ENCODE data around the gene EPB41L5.
"Not testable (repeated sequence)": the region's sequence is repeated elsewhere in the genome, so short reads cannot be mapped to it uniquely, and the experiment has no call there.

Gene EPB41L5

DNA sequence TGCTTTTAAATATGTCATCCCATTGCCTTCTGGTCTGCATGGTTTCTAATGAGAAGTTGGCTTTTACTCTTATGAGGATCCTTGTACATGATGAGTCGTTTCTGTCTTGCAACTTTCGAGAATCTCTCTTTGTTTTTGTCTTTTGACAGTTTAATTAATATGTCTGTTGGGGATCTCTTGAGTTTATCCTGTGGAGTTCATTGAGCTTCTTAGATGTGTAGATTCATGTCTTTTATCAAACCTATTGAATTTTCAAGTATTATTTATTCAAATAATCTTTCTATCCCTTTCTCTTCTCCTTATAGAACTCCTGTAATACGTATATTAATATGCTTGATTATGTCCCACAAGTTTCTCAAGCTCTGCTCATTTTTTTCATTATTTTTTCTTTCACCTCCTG, 142.4 kb downstream of the EPB41L5 start:
- H3K27ac ChIP-seq (replicated peaks), result no peak overlapping the region
- H3K27me3 ChIP-seq (ENCODE audit: insufficient read depth, poor library complexity, severe bottlenecking), result no peaks in the 10 kb centered on the region
- TF ChIP-seq, protein P1, sequence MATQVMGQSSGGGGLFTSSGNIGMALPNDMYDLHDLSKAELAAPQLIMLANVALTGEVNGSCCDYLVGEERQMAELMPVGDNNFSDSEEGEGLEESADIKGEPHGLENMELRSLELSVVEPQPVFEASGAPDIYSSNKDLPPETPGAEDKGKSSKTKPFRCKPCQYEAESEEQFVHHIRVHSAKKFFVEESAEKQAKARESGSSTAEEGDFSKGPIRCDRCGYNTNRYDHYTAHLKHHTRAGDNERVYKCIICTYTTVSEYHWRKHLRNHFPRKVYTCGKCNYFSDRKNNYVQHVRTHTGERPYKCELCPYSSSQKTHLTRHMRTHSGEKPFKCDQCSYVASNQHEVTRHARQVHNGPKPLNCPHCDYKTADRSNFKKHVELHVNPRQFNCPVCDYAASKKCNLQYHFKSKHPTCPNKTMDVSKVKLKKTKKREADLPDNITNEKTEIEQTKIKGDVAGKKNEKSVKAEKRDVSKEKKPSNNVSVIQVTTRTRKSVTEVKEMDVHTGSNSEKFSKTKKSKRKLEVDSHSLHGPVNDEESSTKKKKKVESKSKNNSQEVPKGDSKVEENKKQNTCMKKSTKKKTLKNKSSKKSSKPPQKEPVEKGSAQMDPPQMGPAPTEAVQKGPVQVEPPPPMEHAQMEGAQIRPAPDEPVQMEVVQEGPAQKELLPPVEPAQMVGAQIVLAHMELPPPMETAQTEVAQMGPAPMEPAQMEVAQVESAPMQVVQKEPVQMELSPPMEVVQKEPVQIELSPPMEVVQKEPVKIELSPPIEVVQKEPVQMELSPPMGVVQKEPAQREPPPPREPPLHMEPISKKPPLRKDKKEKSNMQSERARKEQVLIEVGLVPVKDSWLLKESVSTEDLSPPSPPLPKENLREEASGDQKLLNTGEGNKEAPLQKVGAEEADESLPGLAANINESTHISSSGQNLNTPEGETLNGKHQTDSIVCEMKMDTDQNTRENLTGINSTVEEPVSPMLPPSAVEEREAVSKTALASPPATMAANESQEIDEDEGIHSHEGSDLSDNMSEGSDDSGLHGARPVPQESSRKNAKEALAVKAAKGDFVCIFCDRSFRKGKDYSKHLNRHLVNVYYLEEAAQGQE (IDR thresholded peaks at IDR 0.05; ENCODE audit: insufficient replicate concordance, low read depth), result no peak
- TF ChIP-seq, protein P2, sequence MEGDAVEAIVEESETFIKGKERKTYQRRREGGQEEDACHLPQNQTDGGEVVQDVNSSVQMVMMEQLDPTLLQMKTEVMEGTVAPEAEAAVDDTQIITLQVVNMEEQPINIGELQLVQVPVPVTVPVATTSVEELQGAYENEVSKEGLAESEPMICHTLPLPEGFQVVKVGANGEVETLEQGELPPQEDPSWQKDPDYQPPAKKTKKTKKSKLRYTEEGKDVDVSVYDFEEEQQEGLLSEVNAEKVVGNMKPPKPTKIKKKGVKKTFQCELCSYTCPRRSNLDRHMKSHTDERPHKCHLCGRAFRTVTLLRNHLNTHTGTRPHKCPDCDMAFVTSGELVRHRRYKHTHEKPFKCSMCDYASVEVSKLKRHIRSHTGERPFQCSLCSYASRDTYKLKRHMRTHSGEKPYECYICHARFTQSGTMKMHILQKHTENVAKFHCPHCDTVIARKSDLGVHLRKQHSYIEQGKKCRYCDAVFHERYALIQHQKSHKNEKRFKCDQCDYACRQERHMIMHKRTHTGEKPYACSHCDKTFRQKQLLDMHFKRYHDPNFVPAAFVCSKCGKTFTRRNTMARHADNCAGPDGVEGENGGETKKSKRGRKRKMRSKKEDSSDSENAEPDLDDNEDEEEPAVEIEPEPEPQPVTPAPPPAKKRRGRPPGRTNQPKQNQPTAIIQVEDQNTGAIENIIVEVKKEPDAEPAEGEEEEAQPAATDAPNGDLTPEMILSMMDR (IDR thresholded peaks at IDR 0.05; ENCODE audit: insufficient read depth, low read length), result no peak
- TF ChIP-seq GABPA (IDR thresholded peaks at IDR 0.05; ENCODE audit: low read depth) (no peak), SPI1 (IDR thresholded peaks at IDR 0.05; ENCODE audit: borderline replicate concordance, low read depth) (no peak), POLR2AphosphoS5 (IDR thresholded peaks at IDR 0.05; ENCODE audit: low read depth) (no peak)
- DNase-seq (ENCODE audit: low read depth in 1 of 2, low spot score in 1 of 2), result no peak
- H3K4me3 ChIP-seq (replicated peaks; ENCODE audit: insufficient read depth, low read length), result no peak overlapping the region

DNA sequence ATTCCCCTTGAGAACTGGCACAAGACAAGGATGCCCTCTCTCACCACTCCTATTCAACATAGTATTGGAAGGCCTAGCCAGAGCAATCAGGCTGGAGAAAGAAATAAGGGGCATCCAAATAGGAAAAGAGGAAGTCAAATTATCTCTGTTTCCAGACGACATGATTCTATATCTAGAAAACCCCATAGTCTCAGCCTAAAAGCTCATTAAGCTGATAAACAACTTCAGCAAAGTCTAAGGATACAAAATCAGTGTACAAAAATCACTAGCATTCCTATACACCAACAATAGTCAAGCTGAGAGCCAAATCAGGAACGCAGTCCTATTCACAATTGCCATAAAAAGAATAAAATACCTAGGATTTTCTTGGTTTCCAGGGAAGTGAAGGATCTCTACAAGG, 145.8 kb downstream of the EPB41L5 start:
- not testable (repeated sequence) for H3K27me3 ChIP-seq (ENCODE audit: insufficient read depth, poor library complexity, severe bottlenecking); H3K27ac ChIP-seq (replicated peaks); H3K4me3 ChIP-seq (replicated peaks; ENCODE audit: insufficient read depth, low read length); DNase-seq (ENCODE audit: low read depth in 1 of 2, low spot score in 1 of 2)
- TF ChIP-seq SPI1 (IDR thresholded peaks at IDR 0.05; ENCODE audit: borderline replicate concordance, low read depth), result peak; percentile 53; the same call in 1 of the 2 replicates

DNA sequence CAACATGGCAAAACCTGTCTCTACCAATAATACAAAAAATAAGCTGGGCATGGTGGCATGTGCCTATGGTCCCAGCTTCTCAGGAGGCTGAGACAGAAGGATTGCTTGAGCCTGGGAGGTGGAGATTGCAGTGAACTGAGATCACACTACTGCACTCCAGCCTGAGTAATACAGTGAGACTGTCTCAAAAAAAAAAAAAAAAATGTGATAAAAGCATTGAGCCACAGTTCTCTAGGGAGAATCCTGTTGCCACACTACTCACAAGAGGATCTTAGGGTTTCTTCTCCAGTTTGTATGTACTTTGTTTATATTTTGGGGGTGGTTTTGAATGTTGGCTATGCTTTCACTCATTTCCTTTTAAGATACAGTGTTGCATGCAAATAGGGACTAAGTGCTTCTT, 148.3 kb downstream of the EPB41L5 start:
- DNase-seq (ENCODE audit: low read depth in 1 of 2, low spot score in 1 of 2), result no peak

DNA sequence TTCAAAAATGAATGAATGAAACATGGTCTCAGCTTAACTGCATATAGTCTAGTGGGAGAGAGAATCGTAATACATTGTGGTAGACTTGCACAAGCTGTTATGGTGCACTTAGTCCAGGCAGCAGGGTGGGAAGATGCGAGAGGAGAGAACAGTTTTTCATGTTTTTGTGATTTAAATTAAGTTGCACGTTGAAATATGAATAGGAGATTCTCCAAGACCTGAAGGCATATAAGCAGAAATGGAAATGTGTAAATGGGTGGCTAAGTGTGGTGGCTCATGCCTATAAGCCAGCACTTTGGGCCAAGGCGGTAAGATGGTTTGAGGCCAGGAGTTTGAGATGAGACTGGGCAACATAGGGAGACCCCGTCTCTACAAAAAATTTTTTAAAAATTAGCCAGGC, 149.8 kb downstream of the EPB41L5 start:
- no peaks in the 10 kb centered on the region for H3K27me3 ChIP-seq (ENCODE audit: insufficient read depth, poor library complexity, severe bottlenecking)
- DNase-seq (ENCODE audit: low read depth in 1 of 2, low spot score in 1 of 2), result no peak
- H3K4me3 ChIP-seq (replicated peaks; ENCODE audit: insufficient read depth, low read length), result no peak overlapping the region
- TF ChIP-seq, protein P1 (IDR thresholded peaks at IDR 0.05; ENCODE audit: insufficient replicate concordance, low read depth), result no peak
- TF ChIP-seq SPI1 (IDR thresholded peaks at IDR 0.05; ENCODE audit: borderline replicate concordance, low read depth), result no peak
- no peak overlapping the region for H3K27ac ChIP-seq (replicated peaks)

More for the DNA sequence above, 148.3 kb downstream of the EPB41L5 start:
- H3K27ac ChIP-seq (replicated peaks), result no peak overlapping the region
- no peak for TF ChIP-seq GABPA (IDR thresholded peaks at IDR 0.05; ENCODE audit: low read depth)
- TF ChIP-seq SPI1 (IDR thresholded peaks at IDR 0.05; ENCODE audit: borderline replicate concordance, low read depth), result no peak
- TF ChIP-seq, protein P1 (IDR thresholded peaks at IDR 0.05; ENCODE audit: insufficient replicate concordance, low read depth), result no peak
- no peak for TF ChIP-seq POLR2AphosphoS5 (IDR thresholded peaks at IDR 0.05; ENCODE audit: low read depth)
- TF ChIP-seq, protein P2 (IDR thresholded peaks at IDR 0.05; ENCODE audit: insufficient read depth, low read length), result no peak
- H3K4me3 ChIP-seq (replicated peaks; ENCODE audit: insufficient read depth, low read length), result no peak overlapping the region
- no peaks in the 10 kb centered on the region for H3K27me3 ChIP-seq (ENCODE audit: insufficient read depth, poor library complexity, severe bottlenecking)
